HAP-1 (cell line): Measurements from ENCODE around the gene RASSF3.

ENCODE experiments used
- DNase-seq, 2 experiments: peaks; one replicate each; pipeline ENCODE4 v3.0.0-alpha.2; 2016 to 2020; ENCODE audit warnings: low spot score in 2 of 2
- H3K27me3 ChIP-seq: fragments of 250-450 bp; sonication (Bioruptor Pico); 2 replicates; pipeline ENCODE4 v1.5.1; 2020; ENCODE audit warnings: low read depth, mild to moderate bottlenecking, moderate library complexity
- H3K36me3 ChIP-seq: fragments of 250-450 bp; sonication (Bioruptor Pico); replicated peaks from 2 replicates; pipeline ENCODE4 v1.5.1; 2020; ENCODE audit warnings: mild to moderate bottlenecking
- H3K4me1 ChIP-seq: fragments of 250-450 bp; sonication (Bioruptor Pico); 2 replicates; pipeline ENCODE4 v1.5.1; 2020; ENCODE audit warnings: mild to moderate bottlenecking
- H3K4me3 ChIP-seq: fragments of 250-450 bp; sonication (Bioruptor Pico); 2 replicates; pipeline ENCODE4 v1.5.1; 2020; ENCODE audit warnings: mild to moderate bottlenecking, moderate library complexity
- H3K9me3 ChIP-seq: fragments of 250-450 bp; sonication (Bioruptor Pico); 2 replicates; pipeline ENCODE4 v1.5.1; 2020; ENCODE audit warnings: mild to moderate bottlenecking, moderate library complexity
- in situ Hi-C: fragments of 300-500 bp; cut with MboI; formaldehyde crosslinking; loops from 3 replicates; pipeline ENCODE4 v1.14.3; 2020; ENCODE audit warnings: low sequenced_read_pairs, inconsistent platforms, mixed read lengths

Gene RASSF3

DNA sequence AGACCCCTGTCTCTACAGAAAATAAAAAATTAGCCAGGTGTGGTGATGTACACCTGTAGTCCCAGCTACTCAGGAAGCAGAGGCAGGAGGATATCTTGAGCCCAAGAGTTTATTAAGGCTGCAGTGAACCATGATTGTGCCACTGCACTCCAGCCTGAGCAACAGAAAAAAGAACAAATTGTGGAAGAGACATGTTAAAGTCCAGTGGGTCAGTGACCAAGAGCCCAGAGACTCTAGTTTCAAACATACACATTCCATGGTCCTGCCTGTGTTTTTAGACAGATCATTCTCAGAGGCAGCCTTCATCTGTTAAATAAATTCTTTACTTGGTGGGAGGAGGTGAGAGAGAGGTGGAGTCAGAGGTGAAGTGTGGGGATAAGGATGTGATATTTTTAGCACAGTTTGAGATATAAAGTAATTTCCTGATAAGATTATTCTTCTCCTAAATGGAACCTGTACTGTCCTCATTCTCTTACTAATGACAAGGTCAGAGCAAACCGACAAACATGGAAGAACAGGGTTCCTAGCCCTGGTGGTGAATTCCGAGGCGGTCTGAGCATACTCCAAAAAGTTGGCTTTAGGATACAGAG, 48.7 kb downstream of the RASSF3 start:
- peaks cover 10% of the 10 kb centered on the region for H3K4me1 ChIP-seq
- DNase-seq = no peak
- in situ Hi-C loops = no loop called here
- no peaks in the 10 kb centered on the region for H3K9me3 ChIP-seq
- no peak overlapping the region for H3K4me3 ChIP-seq
- 0 out of 2 replicates have a peak, but pooled peaks cover 5% of the 10 kb centered on the region for H3K36me3 ChIP-seq
- H3K27me3 ChIP-seq = no peaks in the 10 kb centered on the region

DNA sequence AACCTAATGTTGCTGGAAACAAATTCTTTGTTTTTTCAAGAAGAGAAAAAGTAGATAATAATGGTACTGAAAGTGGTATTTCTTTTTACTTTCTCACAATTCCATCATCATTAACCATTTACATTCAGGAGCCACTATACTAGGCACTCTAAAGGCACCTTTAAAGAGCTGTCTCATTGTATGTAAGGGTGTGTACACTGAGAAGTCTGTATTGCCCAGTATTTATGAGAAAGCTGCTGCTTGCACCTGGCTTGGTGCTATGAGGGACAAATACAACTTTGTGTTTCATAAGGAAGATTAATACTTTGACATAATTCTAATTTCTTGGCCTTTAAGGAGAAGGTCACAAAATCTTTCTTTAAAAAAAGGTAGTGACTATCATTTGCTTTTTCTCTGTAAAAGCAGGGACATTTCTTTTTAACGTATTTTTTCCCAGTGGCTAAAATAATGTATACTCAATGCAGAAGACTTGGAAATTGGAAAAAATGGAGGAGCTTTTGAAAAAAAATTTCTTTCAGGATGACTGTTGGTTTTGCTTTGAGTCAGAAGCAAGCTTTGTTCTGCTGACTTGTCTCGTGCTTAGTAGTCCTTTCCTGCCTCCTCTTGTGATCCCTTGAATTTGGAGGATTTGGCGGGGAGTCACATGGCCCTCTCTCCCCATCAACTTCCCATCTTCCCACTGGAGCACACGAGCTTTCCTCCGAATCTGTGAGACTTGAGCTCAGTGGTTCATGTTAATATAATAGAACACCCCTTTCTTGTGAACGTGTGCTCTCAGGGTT, 50.1 kb downstream of the RASSF3 start:
- in situ Hi-C loops = no loop called here
- 0 out of 2 replicates have a peak, but pooled peaks cover 5% of the 10 kb centered on the region for H3K36me3 ChIP-seq
- H3K9me3 ChIP-seq = no peaks in the 10 kb centered on the region
- H3K4me3 ChIP-seq = no peak overlapping the region
- H3K4me1 ChIP-seq = peaks cover 13% of the 10 kb centered on the region
- no peak for DNase-seq
- no peaks in the 10 kb centered on the region for H3K27me3 ChIP-seq

DNA sequence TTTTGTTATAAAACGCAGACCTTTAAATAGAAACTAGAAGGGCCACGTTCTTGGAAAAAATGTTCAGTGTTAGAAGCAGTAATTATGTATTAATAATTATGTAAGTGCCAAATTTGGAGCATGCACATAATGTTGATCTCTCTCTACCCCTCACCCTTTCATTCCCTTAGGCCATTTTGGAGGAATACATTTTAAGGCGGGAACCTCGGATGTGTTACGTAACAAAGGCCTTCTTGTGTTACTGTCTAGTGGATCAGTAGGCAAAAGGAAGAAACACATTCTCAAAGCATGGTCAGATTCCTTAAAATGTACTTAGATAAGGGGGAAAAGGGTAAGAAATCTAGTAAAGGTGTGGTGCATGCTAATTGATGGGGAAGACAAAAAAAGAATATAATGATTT, 52.7 kb downstream of the RASSF3 start:
- in situ Hi-C loops = no loop called here
- Histone ChIP-seq H3K27me3 (no peaks in the 10 kb centered on the region), H3K36me3 (no peaks in the 10 kb centered on the region), H3K4me1 (peaks cover 20% of the 10 kb centered on the region), H3K4me3 (no peak overlapping the region), H3K9me3 (no peaks in the 10 kb centered on the region)
- DNase-seq = no peak

DNA sequence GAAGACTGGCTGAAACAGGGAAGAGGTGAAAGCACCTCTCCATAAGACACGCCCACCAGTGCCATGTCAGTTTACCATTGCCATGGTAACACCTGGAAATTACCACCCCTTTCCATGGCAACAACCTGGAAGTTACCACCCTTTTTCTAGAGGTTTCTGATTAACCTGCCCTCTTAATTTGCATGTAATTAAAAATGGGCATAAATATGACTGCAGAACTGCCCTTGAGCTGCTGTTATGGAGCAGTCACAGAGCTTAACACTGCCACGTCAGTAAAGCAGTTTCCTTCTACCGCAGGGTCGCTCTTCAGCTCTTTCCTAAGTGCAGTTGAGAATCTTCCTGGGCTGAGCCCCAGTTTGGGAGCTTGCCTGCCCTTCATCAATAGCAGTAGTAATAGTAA, 55.2 kb downstream of the RASSF3 start:
- no peaks in the 10 kb centered on the region for H3K27me3 ChIP-seq
- in situ Hi-C loops = no loop called here
- H3K9me3 ChIP-seq = no peaks in the 10 kb centered on the region
- H3K4me1 ChIP-seq = peaks cover 38% of the 10 kb centered on the region
- H3K36me3 ChIP-seq = no peaks in the 10 kb centered on the region
- no peak for DNase-seq
- no peak overlapping the region for H3K4me3 ChIP-seq

DNA sequence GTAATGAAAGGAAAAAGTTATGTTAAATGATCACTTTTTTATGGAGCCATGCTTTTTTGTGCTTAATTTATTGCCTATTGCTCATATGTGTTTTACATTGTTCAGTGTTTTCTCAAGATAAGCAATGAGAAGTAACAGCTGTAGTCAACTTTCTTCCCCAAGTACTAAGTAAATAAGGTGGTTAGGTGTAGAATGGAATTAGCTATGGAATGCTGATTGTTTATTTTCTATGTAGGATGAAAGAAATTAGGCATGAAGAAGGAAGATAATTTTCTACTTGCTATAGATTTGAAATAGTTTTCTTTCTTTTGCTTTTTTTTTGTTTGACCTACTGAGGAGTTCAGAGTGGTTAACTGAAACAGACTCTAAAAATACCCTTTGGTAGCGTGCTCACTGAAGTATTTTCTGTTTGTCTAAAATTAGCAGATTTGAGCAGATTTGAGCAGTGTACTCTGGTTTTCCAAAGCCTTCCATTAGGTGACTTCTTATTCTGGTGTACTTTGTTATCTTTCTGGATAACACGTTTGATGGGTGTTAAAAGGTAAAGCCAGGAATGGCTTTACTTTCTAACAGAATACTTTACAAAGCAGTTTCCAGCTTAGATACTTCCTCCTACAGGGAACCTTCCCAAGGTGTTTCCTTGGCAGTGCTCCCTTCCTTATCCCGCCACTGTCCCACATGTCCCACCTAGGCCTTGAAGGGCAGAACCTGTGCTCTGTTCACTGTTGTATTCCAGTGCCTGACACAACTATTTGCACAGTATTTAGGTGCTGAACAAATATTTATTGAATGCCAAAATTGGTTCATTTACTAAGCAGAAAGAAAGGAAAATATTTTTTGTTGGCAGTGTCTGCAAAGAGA, 56.0 kb downstream of the RASSF3 start:
- H3K9me3 ChIP-seq = no peaks in the 10 kb centered on the region
- no peak for DNase-seq
- in situ Hi-C loops = no loop called here
- H3K4me1 ChIP-seq = peaks cover 46% of the 10 kb centered on the region
- no peak overlapping the region for H3K4me3 ChIP-seq
- H3K27me3 ChIP-seq = no peaks in the 10 kb centered on the region
- H3K36me3 ChIP-seq = no peaks in the 10 kb centered on the region

DNA sequence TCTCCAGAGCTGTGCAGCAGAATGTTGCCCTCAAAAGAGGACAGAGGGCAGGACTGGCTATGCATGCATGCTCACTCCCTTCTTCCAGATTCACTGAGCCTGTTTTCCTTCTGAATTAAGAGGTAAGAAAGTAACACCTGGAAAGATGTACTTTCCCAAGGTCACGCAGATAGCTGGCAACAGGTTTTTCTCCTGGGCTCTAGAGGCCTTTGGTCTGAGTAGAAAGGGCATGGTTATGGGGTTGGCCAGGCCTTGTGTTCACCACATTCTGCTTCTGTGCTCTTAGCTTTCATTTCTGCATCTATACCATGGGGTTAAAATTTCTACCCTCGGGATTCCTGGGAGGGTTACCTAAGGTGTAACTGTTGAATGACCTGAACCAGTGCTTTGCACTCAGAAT, 57.5 kb downstream of the RASSF3 start:
- in situ Hi-C loops = no loop called here
- H3K27me3 ChIP-seq = no peaks in the 10 kb centered on the region
- no peak for DNase-seq
- H3K4me1 ChIP-seq = peaks cover 45% of the 10 kb centered on the region
- H3K36me3 ChIP-seq = no peaks in the 10 kb centered on the region
- no peaks in the 10 kb centered on the region for H3K9me3 ChIP-seq
- no peak overlapping the region for H3K4me3 ChIP-seq

DNA sequence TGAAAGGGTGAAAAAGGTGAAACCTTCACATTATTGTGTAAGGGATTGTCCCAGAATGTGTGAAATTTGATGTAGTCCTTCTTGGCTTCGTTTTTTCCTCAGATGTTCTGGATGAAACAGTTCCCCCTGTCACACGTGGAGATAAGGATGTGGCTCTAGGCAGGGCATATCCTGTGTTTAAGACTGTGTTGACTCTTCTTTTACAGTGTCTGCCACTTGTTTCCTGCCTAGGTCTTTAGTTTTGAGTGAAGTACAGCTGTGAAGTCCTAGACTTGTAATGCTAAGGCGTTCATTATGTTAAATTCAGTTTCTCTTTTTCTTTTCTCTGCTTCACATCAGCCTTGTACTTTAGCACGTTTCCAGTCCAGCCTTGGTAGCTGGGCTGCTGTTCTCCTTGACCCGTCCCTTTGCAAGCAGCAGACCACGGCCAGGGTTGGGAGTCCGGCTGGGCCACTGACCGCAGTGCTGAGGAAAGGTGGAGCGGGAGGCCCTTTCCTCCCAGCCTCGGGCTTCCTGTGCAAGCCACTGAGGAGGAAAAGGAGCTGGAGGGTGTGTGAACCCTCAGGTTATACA, 59.1 kb downstream of the RASSF3 start:
- Histone ChIP-seq H3K27me3 (no peaks in the 10 kb centered on the region), H3K4me1 (peaks cover 40% of the 10 kb centered on the region), H3K36me3 (no peaks in the 10 kb centered on the region), H3K9me3 (no peaks in the 10 kb centered on the region), H3K4me3 (no peak overlapping the region)
- in situ Hi-C loops = no loop called here
- DNase-seq = peak; percentile 41 to 57

DNA sequence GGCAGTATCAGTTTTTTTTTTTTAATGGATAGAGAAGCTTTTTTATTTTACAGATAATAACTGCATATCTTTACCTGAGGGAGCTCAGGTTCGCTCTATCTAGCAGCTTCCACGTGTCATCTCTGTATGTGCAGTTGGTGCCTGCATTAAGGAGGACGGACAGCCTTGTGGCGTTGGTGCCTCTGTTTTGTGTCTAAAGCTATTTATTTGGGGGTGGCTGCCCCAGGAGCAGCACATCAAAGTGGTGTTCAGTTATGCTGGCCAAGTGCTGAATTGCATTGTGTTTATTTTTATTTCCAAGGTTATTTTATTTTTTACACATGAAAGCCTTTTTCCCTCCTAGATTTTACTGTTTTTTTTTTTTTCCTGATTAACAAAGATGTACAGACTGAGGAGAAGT, 59.7 kb downstream of the RASSF3 start:
- in situ Hi-C loops = no loop called here
- Histone ChIP-seq H3K27me3 (no peaks in the 10 kb centered on the region), H3K4me1 (peaks cover 40% of the 10 kb centered on the region), H3K4me3 (no peak overlapping the region), H3K9me3 (no peaks in the 10 kb centered on the region), H3K36me3 (no peaks in the 10 kb centered on the region)
- DNase-seq = no peak

DNA sequence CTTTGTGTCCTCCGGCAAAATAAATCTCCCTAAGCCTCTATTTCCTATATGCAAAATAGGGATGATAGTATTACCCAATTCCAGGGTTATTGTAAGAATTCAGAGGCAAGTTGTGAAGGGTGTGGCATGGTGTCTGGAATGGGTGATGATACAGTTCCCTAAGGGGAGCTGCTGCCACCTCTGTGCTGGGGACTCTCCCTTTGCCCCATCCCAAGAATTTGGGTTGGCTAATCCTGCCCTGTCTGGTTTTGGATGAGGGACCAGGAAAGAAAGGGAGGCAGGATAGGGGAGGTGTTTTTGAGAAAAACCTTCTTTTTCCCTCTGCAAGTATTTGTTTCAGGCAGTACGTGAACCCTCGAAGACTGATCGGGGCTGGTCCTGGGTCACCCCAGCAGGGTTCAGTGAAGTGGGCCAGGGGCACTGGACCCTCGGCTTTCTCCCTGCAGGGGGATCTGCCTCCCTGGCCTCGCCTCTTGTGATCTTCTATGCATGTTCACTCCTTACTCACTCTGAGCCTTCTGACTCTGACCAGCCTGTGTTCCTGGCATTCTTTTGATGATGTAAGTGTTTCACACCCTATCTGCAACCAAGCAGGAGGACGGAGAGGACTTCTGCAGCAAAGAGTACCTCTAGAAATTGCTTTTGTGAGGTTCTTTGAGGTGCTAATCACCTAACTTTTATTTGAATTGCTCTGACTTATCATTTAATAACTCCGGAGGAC, 60.8 kb downstream of the RASSF3 start:
- Histone ChIP-seq H3K9me3 (no peaks in the 10 kb centered on the region), H3K4me3 (no peak overlapping the region), H3K27me3 (no peaks in the 10 kb centered on the region), H3K4me1 (peaks cover 30% of the 10 kb centered on the region), H3K36me3 (no peaks in the 10 kb centered on the region)
- DNase-seq = peak; percentile 46 to 72
- in situ Hi-C loops = no loop called here

DNA sequence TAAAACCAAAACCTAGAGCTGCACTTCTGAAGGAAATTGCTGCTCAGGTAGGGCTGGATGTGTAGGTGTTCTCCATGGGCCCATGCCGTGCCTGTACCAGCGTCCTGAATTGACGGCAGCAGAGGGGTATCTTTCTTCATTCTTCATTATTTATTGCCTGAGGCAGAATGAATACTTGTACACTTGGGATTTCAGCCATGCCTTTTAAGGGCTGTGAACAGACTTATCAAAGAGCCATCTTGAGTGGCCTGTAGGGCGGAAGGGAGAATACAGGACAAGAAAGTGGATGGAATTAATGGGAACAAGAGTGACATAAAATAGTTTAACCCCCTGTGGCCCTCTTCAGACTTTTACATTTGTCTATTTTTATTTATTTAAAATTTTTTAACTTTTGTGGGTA, 61.4 kb downstream of the RASSF3 start:
- in situ Hi-C loops = no loop called here
- Histone ChIP-seq H3K4me1 (peaks cover 29% of the 10 kb centered on the region), H3K27me3 (no peaks in the 10 kb centered on the region), H3K9me3 (no peaks in the 10 kb centered on the region), H3K4me3 (no peak overlapping the region), H3K36me3 (no peaks in the 10 kb centered on the region)
- DNase-seq = no peak

DNA sequence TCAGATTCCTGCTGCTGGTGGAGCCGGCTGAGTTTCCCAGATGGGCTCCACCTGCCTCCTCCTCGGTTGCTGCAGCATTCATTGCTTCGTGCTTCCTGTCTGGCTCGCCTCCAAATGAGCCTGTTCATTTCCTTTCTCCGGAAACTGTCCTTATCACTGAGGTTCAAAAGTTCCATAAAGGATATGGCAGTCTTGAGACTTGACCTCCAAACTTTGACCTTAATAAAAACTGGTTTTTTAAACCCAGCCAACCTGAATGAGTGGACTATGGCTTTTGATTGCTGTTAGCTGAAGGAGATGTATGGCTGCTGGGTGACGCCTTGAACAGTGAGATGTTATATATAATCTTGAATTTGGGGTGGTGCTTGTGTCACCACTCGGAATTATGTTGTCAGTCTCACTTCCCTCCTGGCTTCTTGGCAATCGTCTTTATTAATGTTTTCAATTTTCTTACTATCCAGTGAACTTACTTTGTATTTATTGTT, 62.7 kb downstream of the RASSF3 start:
- no peak for DNase-seq
- in situ Hi-C loops = no loop called here
- Histone ChIP-seq H3K4me3 (no peak overlapping the region), H3K4me1 (peaks cover 29% of the 10 kb centered on the region), H3K27me3 (no peaks in the 10 kb centered on the region), H3K36me3 (no peaks in the 10 kb centered on the region), H3K9me3 (no peaks in the 10 kb centered on the region)

DNA sequence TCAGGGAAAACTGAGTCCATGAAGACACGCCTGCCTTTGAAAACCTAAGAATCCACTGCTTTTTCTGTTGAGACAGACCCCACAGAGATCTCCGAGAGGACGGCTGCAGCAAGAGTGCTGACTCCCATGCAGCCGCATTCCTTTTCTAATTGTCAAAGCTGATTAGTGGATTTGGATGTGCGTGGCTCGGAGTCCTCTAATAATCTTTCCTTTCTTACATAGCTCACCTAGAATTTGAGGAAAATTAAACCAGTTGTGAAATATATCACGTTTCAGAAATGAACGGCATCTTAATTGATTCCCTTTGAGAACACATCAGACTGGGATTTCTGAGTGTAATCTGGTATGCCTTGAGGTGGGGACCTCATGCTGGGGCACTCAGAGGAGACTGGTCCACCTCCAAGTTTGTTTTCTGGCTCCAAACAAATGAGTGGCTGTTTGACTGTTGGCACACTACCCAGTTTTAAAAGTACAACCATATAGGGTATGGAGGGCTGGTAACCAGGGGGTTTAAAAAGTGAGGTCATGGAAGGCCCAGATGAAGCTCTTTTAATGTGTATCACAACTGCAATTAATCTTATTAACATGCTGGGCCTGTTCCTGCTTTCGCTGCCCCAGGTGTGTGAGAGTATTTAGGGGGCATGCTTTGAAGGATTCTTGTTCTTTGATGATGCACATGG, 63.3 kb downstream of the RASSF3 start:
- Histone ChIP-seq H3K9me3 (no peaks in the 10 kb centered on the region), H3K4me3 (no peak overlapping the region), H3K27me3 (no peaks in the 10 kb centered on the region), H3K4me1 (peaks cover 29% of the 10 kb centered on the region), H3K36me3 (no peaks in the 10 kb centered on the region)
- no peak for DNase-seq
- in situ Hi-C loops = no loop called here
